ENCODE results near the gene S1PR2.

S1PR2 gene, protein sequence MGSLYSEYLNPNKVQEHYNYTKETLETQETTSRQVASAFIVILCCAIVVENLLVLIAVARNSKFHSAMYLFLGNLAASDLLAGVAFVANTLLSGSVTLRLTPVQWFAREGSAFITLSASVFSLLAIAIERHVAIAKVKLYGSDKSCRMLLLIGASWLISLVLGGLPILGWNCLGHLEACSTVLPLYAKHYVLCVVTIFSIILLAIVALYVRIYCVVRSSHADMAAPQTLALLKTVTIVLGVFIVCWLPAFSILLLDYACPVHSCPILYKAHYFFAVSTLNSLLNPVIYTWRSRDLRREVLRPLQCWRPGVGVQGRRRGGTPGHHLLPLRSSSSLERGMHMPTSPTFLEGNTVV
- 12.1 to 105 (median 43.3) reads per million in 17 experiments for total RNA-seq

DNA sequence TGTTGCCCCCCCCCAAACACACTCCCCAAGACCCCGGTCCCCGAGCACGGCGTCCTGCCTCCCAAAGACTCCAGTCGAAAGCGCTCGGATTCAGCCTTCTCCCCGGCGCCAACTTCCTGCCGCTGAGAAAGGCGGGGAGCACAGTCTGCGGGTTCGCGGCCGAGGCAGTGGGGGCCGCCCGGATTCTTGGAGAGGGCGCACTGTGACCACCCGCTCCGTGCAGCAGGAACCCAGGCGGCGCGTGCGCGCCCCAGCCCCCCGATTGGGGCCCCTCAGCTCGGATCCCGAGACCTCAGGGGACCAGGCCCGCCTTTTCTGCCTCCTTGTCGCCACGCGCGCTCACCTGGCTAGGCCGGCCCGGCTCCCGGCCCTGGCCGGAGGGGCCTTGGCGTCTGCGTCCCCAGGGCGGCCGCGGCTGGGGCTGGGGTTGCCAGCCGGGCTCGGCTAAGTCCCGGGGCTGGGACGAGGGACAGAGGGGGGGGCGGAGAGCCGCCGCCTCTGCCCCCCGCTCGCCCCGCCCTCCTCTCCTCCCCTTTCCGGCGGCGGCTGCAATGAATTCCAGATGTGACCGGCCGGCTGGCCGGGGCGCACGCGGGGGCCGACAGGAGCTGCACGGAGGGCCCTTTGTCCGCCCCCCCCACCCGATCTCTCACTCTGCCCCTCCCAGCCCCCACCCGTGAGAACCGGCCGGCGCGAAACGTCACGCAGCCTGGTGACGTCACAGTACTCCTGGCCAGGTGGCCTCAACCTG lies at the start of gene S1PR2:
S1PR2 (minus strand) TSS at position 471 of the 751 bp plus-strand sequence. CDS start 6,426 bp downstream, outside the sequence.
- DNase-seq: peak; percentile 78 to 91 (median 87)

DNA sequence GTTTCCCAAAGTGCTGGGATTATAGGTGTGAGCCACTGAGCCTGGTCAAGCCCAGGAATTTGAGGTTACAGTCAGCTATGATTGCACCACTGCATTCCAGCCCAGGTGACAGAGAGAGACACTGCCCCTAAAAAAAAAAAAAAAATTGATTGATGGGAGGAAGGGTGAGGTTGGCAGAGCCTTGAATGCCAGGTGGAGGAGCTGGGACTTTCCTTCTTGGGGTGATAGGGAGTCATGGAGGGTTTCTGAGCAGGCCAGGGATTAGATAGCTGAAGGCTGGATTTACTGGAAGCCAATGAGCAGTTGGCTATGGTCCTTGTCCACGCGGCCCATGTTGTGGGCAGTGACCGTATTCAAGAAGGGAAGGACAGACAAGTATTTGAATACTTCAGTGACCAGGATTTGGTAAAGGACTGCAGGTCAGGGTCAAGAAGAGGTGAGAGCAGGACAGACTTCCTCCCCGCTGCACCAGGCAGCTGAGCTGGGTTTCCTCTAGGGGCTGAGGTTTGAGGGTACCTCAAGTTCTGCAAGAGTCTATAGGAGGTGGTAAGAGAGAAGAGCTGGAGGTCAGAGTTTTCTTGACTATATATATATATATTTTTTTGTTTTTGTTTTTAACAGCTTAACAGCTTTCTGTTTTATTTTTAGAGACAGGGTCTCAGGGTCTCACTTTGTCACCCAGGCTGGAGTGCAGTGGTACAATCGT lies 48.8 kb upstream of the S1PR2 start:
- DNase-seq: no peak

DNA sequence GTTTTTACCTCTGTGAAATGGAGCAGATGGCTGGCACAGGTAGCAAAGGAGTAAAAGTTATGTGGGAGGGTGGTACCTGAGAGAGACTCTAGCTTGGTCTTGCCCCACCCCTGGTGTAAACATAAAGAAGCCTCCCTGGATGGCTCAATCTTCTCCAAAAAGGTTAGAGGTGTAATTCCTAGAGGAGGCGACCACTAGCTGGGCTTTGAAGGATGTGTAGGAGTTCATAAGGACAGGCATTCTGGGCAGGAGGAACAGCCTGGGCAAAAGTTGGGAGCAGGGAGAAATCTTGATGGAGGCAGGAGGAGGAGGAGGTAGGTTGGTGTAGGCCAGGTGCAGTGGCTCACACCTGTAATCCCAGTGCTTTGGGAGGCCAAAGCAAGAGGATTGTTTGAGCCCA lies 47.8 kb upstream of the S1PR2 start:
- DNase-seq: no peak

DNA sequence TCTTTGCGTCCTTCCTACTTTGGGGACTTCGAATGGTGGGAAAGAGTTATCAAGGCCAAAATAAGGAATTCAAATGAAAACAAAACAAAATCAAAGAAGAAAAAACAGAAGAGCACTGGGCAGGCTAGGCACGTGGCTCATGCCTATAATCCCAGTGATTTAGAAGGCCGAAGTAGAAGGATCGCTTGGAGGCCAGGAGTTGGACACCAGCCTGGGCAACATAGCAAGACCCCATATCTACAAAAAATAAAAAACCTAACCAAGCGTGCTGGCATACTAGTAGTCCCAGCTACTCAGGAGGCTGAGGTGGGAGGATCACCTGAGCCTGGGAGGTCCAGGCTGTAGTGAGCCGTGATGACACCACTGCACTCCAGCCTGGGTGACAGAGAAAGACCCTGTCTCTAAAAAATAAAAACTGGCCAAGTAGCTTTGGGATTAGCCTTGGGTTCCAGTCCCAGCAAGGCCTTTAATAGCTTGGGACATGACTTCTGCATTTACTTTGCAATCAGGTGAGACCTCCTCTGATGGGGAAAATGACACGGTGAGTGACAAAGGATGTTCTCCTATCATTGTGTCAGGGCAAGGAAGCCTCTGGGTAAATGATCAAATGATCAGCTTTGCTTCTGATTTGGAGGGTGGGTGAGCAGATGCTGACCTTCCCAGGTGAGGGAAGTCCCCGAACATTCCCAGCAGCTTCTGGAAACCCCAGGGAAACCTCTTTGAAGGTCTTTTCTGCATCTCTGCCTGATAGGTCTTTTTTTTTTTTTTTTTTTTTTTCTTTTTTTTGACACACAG lies 46.9 kb upstream of the S1PR2 start:
- no peak for DNase-seq

DNA sequence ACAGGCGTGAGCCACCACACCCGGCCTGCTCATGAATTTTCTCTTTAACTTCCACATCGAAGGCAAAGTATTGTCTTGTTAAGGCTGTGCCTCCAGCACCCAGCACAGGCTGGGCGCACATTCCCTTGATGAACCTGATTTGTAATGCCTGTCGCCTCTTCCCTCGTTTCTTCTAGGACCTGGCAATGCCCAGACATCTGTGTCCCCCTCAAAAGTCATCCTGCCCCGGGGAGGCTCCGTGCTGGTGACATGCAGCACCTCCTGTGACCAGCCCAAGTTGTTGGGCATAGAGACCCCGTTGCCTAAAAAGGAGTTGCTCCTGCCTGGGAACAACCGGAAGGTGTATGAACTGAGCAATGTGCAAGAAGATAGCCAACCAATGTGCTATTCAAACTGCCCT lies 43.5 kb upstream of the S1PR2 start:
- no peak for DNase-seq

DNA sequence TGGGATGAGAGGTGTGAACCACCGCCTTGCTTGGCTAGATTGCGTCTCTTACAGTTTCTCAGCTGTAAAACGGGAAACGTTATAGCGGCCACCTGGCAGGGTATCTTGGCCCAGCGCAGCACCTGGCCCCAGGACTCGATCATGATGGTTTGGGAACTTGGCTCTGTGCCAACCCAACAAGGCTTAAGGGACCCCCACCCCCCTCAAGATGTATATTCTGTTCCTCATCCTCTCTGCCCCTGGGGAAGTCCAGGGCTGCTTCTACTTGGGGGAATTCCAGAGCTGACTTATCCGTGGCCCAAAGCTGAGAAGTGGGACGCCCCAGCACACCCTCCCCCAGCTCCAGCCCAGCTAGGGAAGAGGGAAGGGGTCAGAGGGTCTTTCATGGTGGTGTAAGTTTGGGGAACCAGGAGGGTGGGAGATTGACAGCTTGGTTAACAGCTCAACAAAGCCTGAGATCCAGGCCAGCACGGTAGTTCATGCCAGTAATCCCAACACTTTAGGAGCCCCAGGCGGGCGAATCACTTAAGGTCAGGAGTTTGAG lies 40.5 kb upstream of the S1PR2 start:
- DNase-seq: peak; percentile 67 to 84 (median 82)

DNA sequence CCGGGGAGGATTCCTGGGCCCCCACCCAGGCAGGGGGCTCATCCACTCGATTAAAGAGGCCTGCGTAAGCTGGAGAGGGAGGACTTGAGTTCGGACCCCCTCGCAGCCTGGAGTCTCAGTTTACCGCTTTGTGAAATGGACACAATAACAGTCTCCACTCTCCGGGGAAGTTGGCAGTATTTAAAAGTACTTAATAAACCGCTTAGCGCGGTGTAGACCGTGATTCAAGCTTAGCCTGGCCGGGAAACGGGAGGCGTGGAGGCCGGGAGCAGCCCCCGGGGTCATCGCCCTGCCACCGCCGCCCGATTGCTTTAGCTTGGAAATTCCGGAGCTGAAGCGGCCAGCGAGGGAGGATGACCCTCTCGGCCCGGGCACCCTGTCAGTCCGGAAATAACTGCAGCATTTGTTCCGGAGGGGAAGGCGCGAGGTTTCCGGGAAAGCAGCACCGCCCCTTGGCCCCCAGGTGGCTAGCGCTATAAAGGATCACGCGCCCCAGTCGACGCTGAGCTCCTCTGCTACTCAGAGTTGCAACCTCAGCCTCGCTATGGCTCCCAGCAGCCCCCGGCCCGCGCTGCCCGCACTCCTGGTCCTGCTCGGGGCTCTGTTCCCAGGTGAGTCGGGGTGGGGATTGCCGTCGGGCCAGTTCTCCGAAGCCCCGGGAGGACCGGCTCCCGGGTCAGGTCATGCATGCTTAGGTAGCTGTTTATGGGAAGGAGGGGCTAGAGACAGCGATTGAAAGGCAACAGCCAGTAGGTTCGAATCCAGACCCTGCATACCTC lies 39.7 kb upstream of the S1PR2 start, which contains the start of gene ICAM1:
ICAM1 (plus strand) TSS at position 505 of the 779 bp plus-strand sequence; CDS start at position 545, 40 bp downstream.
- DNase-seq: peak; percentile 94 to 97 (median 96)

DNA sequence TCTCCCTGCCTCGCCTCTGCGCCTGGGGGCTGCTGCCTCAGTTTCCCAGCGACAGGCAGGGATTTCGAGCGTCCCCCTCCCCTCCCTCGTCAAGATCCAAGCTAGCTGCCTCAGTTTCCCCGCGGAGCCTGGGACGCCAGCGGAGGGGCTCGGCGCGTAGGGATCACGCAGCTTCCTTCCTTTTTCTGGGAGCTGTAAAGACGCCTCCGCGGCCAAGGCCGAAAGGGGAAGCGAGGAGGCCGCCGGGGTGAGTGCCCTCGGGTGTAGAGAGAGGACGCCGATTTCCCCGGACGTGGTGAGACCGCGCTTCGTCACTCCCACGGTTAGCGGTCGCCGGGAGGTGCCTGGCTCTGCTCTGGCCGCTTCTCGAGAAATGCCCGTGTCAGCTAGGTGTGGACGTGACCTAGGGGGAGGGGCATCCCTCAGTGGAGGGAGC lies 39.1 kb upstream of the S1PR2 start:
- peak; percentile 96 to 98 (median 98) for DNase-seq

DNA sequence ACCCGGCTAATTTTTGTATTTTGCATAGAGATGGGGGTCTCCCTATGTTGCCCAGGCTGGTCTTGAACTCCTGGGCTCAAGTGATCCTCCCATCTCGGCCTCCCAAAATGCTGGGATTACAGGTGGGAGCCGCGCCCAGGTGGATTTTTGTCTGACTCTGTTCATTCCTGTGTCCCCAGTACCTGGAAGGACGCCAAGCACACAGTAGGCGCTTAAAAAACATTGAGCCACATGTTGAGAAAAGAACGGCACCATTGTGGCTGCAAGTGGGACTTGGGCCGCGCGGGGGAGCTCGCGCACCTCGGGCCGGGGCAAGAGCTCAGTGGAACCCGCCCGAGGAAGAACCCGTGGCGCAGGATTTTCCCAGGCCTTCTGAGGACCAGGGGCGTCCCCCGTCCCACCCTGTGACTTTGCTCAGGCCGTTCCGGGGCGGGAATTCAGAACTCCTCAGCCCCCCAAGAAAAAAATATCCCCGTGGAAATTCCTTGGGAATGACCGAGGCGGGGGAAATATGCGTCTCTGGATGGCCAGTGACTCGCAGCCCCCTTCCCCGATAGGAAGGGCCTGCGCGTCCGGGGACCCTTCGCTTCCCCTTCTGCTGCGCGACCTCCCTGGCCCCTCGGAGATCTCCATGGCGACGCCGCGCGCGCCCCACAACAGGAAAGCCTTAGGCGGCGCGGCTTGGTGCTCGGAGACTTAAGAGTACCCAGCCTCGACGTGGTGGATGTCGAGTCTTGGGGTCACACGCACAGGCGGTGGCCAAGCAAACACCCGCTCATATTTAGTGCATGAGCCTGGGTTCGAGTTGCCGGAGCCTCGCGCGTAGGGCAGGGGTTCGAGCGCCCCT lies 38.4 kb upstream of the S1PR2 start:
- peak; percentile 90 to 95 (median 94) for DNase-seq

DNA sequence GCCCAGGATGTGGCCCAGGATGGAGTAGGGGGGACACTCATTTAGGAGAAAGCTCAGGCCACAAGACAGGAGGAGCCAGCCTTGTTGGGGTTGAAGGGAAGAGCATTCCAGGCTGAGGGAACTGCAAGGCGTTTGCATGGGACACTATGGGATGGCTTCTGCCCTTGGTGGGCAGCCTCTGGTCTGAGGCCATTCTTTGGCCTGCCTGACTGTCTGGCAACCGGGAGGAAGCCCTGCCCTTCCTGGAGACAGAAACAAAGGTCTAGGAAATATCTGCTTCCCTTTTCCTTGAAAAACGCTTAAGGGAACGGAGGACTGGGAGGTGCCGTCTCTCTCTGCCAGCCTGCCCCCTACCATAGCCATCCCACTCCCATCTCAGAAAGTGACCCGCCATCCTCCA lies 36.9 kb upstream of the S1PR2 start:
- peak in 2 of 4 experiments; percentile 39 to 44 for DNase-seq

DNA sequence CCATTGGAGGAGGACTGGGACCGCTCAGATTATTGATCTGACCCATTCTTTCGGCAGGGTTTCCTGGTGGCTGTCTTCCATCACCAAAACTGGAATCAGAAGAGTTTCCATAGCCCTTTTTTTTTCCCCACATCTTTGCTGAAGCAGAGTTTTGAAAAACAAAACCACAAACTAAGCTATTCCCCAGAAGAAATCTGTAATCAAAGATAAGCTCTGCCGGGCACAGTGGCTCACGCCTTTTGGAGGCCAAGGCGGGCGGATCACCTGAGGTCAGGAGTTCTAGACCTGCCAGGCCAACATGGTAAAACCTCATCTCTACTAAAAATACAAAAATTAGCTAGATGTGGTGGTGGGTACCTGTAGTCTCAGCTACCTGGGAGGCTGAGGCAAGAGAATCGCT lies 35.6 kb upstream of the S1PR2 start:
- DNase-seq: no peak

DNA sequence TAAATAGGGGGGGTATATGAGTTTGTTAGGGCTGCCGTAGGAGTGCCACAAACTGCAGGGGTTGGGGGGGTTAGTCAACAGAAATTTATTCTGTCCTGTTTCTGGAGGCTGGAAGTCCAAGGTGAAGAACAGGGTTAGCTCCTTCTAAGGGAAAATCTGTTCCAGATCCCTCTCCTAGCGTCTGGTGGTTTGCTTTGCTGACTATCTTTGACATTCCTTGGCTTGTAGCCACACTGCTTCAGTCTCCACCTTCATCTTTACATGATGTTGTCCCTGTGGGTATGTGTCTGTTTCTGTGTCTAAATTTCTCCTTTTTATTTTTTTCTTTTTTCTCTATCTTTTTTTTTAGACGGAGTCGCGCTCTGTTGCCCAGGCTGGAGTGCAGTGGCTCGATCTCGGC lies 31.6 kb upstream of the S1PR2 start:
- DNase-seq: no peak

DNA sequence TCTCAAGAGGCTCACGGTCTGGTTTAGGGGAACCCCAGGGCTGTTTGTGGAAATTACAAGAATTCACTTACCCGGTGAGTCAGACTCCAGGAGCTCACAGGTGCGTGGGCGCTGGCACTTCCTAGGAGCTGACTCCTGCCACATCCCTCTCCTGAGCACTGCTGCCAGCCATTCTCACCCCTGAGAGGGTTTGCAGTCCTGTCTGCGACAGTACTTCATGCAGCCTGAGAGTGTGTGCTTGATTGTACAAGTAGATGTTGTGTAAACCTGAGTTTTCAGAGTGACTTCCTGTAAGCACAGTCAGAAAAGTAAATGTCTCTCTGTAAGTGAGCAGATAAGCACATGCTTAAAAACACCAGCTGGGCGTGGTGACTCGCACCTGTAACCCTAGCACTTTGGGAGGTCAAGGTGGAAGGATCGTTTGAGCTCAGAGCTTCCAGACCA lies 29.0 kb upstream of the S1PR2 start:
- DNase-seq: peak in 2 of 4 experiments; percentile 33 to 47

DNA sequence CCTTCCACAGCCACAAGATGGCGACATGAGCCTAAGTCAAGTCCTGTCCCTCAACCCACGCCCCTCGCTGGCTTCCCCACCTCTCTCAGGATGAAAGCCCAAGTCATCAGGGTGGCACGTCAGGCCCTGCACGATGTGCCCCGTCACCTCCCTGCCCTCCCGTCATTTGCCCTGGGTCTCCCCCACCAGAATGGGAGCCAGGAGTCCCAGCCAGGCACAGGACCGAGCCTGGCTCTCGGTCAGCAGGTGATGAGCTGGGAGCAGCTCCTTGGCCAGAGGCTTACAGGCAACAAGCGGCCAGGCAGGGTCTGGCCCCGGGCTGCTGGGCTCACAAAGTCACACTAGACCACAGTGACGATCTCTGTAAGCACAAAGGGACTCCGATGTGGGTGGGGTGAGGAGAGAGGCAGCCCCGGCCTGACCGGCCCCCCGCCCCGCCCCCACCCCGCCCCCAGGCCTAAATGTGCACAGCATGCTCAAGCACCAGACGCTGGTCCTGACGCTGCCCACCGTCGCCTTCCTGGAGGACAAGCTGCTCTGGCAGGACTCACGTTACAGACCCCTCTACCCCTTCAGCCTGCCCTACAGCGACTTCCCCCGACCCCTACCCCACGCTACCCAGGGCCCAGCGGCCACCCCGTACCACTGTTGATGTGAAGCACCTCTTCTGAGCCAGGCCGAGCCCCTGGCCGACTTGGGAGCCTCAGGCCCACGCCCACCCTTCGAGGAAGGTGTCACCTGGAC lies 28.2 kb upstream of the S1PR2 start:
- DNase-seq: peak; percentile 91 to 95 (median 95)

DNA sequence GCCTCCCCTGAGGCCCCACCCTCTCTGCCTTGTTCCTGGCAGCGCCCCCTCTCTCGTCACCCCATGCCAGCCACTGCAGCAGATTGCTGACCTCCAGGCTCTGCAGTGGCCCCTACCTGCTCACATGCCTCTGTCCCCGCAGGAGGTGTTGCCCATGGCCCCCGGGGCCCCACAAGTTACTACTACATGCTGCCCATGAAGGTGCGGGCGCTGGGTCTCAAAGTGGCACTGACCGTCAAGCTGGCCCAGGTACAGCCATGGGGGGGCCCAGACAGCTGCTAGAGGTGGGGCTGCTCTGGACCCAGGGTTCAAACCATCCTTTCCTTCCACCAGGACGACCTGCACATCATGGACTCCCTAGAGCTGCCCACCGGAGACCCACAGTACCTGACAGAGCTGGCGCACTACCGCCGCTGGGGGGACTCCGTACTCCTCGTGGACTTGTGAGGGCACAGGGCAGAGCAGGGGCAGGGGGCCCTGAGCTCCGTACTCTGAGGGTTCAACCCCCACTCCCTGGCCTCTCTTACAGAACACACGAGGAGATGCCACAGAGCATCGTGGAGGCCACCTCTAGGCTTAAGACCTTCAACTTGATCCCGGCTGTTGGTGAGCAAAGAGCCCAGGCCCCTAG lies 27.1 kb upstream of the S1PR2 start:
- DNase-seq: no peak

DNA sequence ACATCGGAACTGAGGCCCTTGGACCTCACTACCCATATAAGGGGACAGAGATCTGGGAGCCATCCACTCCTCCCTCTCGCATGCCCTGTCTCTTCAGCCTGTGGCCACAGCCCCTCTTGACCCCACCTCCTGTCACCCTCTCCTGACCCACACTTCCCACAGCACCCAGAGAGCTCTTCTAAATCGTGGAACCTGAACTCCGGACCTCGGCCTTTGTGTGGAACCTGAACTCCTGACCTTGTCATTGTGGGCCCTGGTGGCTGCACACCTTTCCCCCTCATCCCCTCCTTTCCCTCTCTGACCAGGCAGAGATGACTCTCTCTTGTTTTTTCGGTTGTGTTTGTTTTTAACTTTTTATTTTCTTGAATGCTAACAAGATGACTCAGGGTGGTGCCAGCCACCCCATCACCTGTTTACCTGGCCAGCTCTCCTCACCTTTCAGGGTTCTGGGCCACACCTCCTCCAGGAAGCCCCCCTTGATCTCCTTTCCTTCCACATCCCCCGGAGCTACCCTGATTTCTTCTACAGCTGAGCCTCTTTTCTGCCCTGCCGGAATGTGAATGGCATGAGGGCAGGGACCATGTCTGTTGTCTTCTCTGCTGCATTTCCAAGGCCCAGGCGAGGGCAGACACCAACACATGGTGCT lies 26.0 kb upstream of the S1PR2 start:
- no peak for DNase-seq

DNA sequence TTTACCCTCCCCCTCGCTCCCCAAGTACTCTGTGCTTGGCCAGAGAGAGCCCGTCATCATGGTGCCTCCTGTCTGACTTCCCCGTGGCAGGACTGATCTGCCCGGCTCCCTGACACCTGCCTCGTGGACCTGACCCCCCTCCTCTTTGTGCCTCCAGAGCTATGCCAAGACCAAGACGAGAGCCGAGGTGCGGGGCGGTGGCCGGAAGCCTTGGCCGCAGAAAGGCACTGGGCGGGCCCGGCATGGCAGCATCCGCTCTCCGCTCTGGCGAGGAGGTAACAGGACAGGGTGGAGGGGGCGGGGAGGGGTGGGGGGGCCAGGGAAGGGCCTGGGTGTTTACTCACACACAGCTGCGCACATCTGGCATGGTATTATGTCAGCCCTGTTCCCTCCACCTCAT lies 25.4 kb upstream of the S1PR2 start:
- DNase-seq: no peak

DNA sequence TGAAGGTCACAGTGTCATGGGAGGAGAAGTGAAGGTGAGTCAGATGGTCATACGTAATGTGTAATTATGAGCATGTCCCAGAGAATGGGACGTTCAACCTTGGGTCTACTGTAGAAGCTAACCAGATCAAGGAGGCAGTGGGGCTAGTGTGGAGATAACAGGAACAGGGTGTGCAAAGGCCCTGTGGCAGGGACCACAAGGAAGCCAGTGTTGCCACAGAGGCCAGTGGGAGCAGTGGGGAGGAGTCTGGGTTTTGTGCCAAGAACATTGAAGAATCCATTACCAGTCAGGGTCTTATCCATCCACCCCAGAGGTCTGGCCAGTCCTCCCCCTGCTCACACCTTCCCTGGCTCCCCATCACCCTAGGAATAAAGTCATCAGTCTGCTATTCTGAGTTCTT lies 24.2 kb upstream of the S1PR2 start:
- DNase-seq: no peak
